CD4-positive, CD25-positive, alpha-beta regulatory T cell (primary cell): ENCODE results near the gene GMDS. TPM values are rescaled to one million over a fixed set of nuclear protein-coding genes. Genes with fewer than 3 reads are reported as not detected.

Source experiments
- ATAC-seq, 2 donors: fragments of 150-1000 bp; cut with Tn5 transposase; one replicate each; pipeline ENCODE4 v1.10.0; 2021; ENCODE audit warnings: low read depth in 2 of 2, moderate number of reproducible peaks in 2 of 2, moderate library complexity in 1 of 2
- DNase-seq, 3 donors: peaks; one replicate each; pipeline versions ENCODE4 v3.0.0 to v3.0.0-alpha.2; 2012 to 2022; ENCODE audit warnings: mixed read lengths in 1 of 3
- H3K27ac ChIP-seq: one replicate; pipeline ENCODE4 v1.7.0; 2013; ENCODE audit warnings: mild to moderate bottlenecking, low read length; ENCODE audit not compliant: insufficient read depth, poor library complexity, severe bottlenecking
- H3K27me3 ChIP-seq: one replicate; pipeline ENCODE4 v1.7.0; 2013; ENCODE audit warnings: low read length; ENCODE audit not compliant: control insufficient read depth, insufficient read depth
- H3K36me3 ChIP-seq: one replicate; pipeline ENCODE4 v1.7.0; 2013; ENCODE audit warnings: mild to moderate bottlenecking, low read length, moderate library complexity; ENCODE audit not compliant: control insufficient read depth, insufficient read depth
- H3K4me1 ChIP-seq: 2 replicates; pipeline ENCODE4 v1.7.0; 2013; ENCODE audit warnings: mild to moderate bottlenecking, low read length; ENCODE audit not compliant: insufficient read depth, control insufficient read depth, poor library complexity, severe bottlenecking
- H3K4me3 ChIP-seq: one replicate; pipeline ENCODE4 v1.7.0; 2013; ENCODE audit warnings: low read depth, mild to moderate bottlenecking, low read length, moderate library complexity
- H3K9me3 ChIP-seq, 2 experiments: 1 replicate in 1 of 2; 2 replicates in 1 of 2; pipeline ENCODE4 v1.7.0; 2013; ENCODE audit warnings: low read length in 2 of 2, mild to moderate bottlenecking in 1 of 2, moderate library complexity in 1 of 2; ENCODE audit not compliant: control insufficient read depth in 2 of 2
- H3K27ac Mint-ChIP-seq, 3 donors: one replicate each; pipeline ENCODE4 v1.8.0; 2020 to 2022; ENCODE audit warnings: mild to moderate bottlenecking in 3 of 3, mixed read lengths in 3 of 3, moderate library complexity in 2 of 3
- H3K27me3 Mint-ChIP-seq: one replicate; pipeline ENCODE4 v1.8.0; 2022; ENCODE audit warnings: mild to moderate bottlenecking, mixed read lengths
- H3K36me3 Mint-ChIP-seq: one replicate; pipeline ENCODE4 v1.8.0; 2020; ENCODE audit warnings: mixed read lengths
- H3K4me1 Mint-ChIP-seq, 4 donors: one replicate each; pipeline ENCODE4 v1.8.0; 2020 to 2022; ENCODE audit warnings: mixed read lengths in 4 of 4, mild to moderate bottlenecking in 1 of 4
- H3K4me3 Mint-ChIP-seq, 4 donors: one replicate each; pipeline ENCODE4 v1.8.0; 2020 to 2022; ENCODE audit warnings: mild to moderate bottlenecking in 4 of 4, mixed read lengths in 4 of 4, moderate library complexity in 3 of 4
- H3K9me3 Mint-ChIP-seq, 7 donors: one replicate each; pipeline ENCODE4 v1.8.0; 2020 to 2022; ENCODE audit warnings: mixed read lengths in 7 of 7, mild to moderate bottlenecking in 3 of 7, moderate library complexity in 2 of 7
- polyA plus RNA-seq, 4 donors: library from polyadenylated mRNA; unstranded; fragments of 300-500 nt; fragmentation: Illumina TruSeq; gene quantifications; one replicate each; pipeline ENCODE4 v1.2.3, GENCODE V29; 2021
- total RNA-seq: library from RNA; stranded (reverse); gene quantifications from one replicate; pipeline ENCODE4 v1.2.3, GENCODE V29; 2022

GMDS gene
- total and polyA plus RNA-seq, 5 donors from 2014 or later, result 17.5 to 23.9 (median 20.2) TPM

GRCh38 chr6:1575210-1576041, 670.0 kb downstream of the GMDS start:
- Histone ChIP-seq H3K4me1 (no peaks in the 10 kb centered on the region), H3K27me3 (peaks cover 5% of the 10 kb centered on the region), H3K27ac (no peak overlapping the region), H3K36me3 (no peaks in the 10 kb centered on the region), H3K4me3 (no peak overlapping the region), H3K9me3 (peaks cover 12 to 15% of the 10 kb centered on the region in 2 experiments)
- Mint-ChIP-seq H3K9me3 (peaks cover 3 to 16% (median 10%) of the 10 kb centered on the region in 7 donors), H3K27me3 (peaks cover 16% of the 10 kb centered on the region), H3K36me3 (no peaks in the 10 kb centered on the region), H3K4me1 (no peaks in the 10 kb centered on the region), H3K27ac (no peak overlapping the region), H3K4me3 (no peak overlapping the region)
- no peak for DNase-seq
- ATAC-seq, result no peak

- H3K27ac Mint-ChIP-seq, result no peak overlapping the region
- peaks cover 5% of the 10 kb centered on the region for H3K27me3 ChIP-seq
These were observed 670.6 kb downstream of the GMDS start for GRCh38 chr6:1574890-1575209.

GRCh38 chr6:1574083-1574761, 671.2 kb downstream of the GMDS start:
- H3K9me3 ChIP-seq, result peaks cover 20 to 21% of the 10 kb centered on the region in 2 experiments
- H3K27me3 ChIP-seq, result peaks cover 5% of the 10 kb centered on the region
- H3K36me3 Mint-ChIP-seq, result no peaks in the 10 kb centered on the region
- H3K27ac Mint-ChIP-seq, result no peak overlapping the region
- no peak overlapping the region for H3K4me3 ChIP-seq
- DNase-seq (no peak), ATAC-seq (no peak)
- no peak overlapping the region for H3K27ac ChIP-seq
- H3K4me1 ChIP-seq, result no peaks in the 10 kb centered on the region
- peaks cover 4 to 18% (median 10%) of the 10 kb centered on the region in 7 donors for H3K9me3 Mint-ChIP-seq
- no peak overlapping the region for H3K4me3 Mint-ChIP-seq
- no peaks in the 10 kb centered on the region for H3K36me3 ChIP-seq
- no peaks in the 10 kb centered on the region for H3K4me1 Mint-ChIP-seq
- H3K27me3 Mint-ChIP-seq, result peaks cover 16% of the 10 kb centered on the region

More at GRCh38 chr6:1574890-1575209, 670.6 kb downstream of the GMDS start:
- no peak overlapping the region for H3K4me3 ChIP-seq
- no peaks in the 10 kb centered on the region for H3K36me3 ChIP-seq
- peaks cover 18 to 21% of the 10 kb centered on the region in 2 experiments for H3K9me3 ChIP-seq
- no peak for ATAC-seq
- Mint-ChIP-seq H3K4me1 (no peaks in the 10 kb centered on the region), H3K27me3 (peaks cover 16% of the 10 kb centered on the region), H3K9me3 (peaks cover 4 to 18% (median 10%) of the 10 kb centered on the region in 7 donors), H3K4me3 (no peak overlapping the region), H3K36me3 (no peaks in the 10 kb centered on the region)
- H3K27ac ChIP-seq, result no peak overlapping the region
- no peak for DNase-seq
- H3K4me1 ChIP-seq, result no peaks in the 10 kb centered on the region
